HG02852 (cell line): ENCODE results near the gene ACTG1.

Experiments used
- ATAC-seq: cut with Tn5 transposase; IDR thresholded peaks from one replicate; pipeline ENCODE4 v1.9.1; 2021; ENCODE audit warnings: mild to moderate bottlenecking, moderate library complexity; ENCODE audit not compliant: unreplicated experiment

Gene ACTG1

DNA sequence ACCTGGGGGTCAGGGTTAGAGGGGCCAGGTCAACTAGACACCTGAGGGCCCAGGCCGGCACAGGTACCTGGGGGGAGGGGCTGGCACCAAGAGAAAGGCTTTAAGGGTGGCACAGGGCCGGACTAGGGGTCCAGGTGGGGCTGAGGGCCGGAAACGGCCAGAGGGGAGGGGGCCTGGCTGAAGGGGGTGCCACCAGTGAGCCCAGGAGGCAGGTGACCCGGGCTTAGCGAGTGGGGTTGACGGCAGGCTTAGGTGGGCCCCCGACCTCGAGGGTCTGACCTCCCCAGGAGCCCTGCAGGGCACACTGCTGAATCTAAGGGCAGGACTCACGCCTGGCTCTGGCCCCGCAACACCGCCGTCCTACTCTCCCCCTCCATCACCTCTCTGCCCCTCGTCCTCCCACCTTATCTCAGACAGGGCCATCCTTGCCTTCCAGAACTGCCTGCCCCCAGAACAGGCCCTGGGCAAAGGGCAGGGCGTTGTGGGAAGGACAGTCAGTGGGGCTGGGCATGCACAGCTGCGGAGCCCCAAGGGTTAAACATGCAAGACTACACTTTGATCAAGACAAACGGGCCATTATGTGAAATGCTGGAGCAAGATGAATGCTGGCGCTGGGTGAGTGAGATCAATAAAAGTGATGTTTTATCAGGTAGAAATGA lies 44.4 kb downstream of the ACTG1 start:
- no peak for ATAC-seq

GRCh38 chr17:81466564-81467472 lies 45.8 kb downstream of the ACTG1 start:
- ATAC-seq = no peak

DNA sequence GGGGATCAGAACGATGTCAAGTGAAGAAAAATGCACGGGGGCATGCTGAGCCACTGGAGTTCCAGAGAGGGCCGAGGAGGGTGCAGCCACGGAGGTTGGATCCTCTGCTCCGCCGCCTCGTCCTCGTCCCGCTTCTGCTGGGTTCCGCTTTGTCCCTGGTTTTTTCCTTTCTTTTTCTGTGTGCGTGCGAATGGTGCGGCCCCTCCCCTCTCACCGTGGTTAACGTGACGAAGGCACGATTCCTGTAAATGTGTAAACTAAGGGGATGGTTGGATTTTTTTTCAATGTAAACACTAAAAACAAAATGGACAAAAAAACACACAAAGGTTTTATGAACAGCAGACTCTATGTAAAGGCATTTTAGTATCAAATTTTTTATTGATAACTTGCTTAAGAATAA lies 46.7 kb downstream of the ACTG1 start:
- ATAC-seq = no peak

DNA sequence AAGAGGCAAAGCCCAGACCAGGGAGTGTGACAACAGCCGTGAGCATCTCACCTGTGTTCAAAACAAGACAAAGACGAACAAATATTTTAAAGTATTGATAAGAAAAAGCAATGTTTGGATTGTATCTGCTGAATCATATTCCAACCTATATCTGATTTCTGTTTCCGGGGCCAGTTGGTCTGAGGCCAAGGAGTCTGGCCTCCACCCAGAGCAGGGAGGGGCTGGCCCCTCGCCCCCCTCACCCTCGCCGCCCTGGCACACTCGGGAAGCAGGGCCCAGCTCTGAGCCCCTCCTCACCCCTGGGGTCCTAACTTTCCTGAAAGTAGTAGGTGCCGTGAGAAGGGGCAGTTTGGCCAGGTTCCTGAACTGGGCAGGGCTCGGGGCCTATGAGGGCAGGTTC lies 48.0 kb downstream of the ACTG1 start:
- ATAC-seq = no peak

- no peak for ATAC-seq
Measured at GRCh38 chr17:81463506-81463905, 49.1 kb downstream of the ACTG1 start.

DNA sequence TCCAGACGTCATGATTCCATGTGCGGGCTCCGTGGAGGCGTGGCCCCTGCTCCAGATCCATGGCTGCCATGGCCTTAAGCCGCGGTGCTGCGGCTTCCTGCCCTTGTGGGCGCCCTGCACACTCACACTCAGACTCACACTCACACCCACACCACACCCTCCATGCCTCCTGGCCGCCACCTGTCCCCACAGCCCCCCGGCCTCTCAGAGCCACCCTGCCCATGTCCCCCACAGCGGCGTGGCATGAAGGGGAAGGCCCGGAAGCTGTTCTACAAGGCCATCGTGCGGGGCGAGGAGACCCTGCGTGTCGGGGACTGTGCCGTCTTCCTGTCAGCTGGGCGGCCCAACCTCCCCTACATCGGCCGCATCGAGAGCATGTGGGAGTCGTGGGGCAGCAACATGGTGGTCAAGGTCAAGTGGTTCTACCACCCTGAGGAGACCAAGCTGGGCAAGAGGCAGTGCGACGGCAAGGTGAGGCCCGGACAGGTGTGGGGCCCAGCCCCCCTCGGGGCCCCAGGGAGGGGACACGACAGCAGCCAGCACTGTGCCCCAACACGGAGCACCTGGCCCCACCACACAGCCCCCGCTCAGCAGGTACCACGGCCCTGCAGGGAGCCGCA lies 50.0 kb downstream of the ACTG1 start:
- ATAC-seq = no peak

DNA sequence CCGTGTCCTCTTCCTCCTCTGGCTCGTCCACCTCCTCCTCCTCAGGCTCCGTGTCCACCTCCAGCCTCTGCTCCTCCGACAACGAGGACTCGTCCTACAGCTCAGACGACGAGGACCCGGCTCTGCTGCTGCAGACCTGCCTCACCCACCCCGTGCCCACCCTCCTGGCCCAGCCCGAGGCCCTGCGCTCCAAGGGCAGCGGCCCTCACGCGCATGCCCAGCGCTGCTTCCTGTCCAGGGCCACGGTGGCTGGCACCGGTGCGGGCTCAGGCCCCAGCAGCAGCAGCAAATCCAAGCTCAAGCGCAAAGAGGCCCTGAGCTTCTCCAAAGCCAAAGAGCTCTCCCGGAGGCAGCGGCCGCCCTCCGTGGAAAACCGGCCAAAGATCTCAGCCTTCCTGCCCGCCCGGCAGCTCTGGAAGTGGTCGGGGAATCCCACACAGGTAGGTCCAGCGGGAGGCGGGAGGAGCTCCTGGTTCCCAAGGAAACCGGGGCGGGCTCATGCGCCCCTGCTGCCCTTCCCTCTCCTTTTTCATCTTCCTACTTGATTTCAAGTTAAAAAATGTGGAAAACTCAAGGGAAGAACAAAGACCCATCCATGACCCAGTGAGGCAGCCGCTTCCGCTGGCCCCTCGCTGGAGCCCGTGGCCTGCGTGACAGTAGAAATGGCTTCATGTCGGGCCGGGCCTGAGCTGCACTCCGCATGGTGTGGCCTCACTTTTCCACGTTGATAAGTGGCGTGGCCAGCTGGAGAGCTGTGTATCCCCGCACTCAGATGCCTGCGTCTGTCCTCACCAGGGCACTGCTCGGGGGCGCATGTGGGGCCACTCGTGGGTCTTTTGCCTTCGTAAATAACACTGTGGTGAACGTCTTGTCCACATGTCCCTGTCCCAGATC lies 50.7 kb downstream of the ACTG1 start:
- ATAC-seq = no peak

- no peak for ATAC-seq
Measured at GRCh38 chr17:81460856-81461460, 51.6 kb downstream of the ACTG1 start.
